K562 (cell line): ENCODE measurements around the gene NXNL2. TPM values are rescaled to one million over a fixed set of nuclear protein-coding genes. Genes with fewer than 3 reads are reported as not detected.

Experiments
- ATAC-seq: fragments of 200-7000 bp; cut with Tn5 transposase; 3 replicates; pipeline ENCODE4 v1.9.1; 2020; ENCODE audit warnings: moderate library complexity
- BruUV-seq: library from RNA; stranded (reverse); fragments of 400-500 nt; replicated peaks from 2 replicates; lab custom pipeline; 2021; lab: Mats Ljungman, UMichigan
- CTCF ChIA-PET: fragments of 300-600 bp; formaldehyde crosslinking; extraction: SDS; loops from one replicate; lab custom pipeline; 2021; ENCODE audit warnings: low intra/inter-chr PET ratio; lab: Yijun Ruan, JAX
- POLR2A ChIA-PET: fragments of 300-600, 350-650 bp; sonication (Branson Sonifier 250); formaldehyde crosslinking; extraction: SDS; loops from one replicate; lab custom pipeline; 2021; ENCODE audit warnings: antibody characterized with exemption, inconsistent platforms; lab: Yijun Ruan, JAX
- DNase-seq, 4 experiments: peaks; one replicate each; pipeline versions ENCODE4 v3.0.0 to v3.0.0-alpha.2; 2011 to 2018; ENCODE audit warnings: low spot score in 3 of 4, mixed read lengths in 3 of 4; ENCODE audit errors: extremely low read depth in 1 of 4
- FAIRE-seq: peaks from 2 replicates; lab custom pipeline; 2011; peaks lifted over from hg19 to GRCh38; lab: Jason Lieb, UNC
- H2AFZ ChIP-seq: 2 replicates; pipeline ENCODE4 v1.6.0; 2011; ENCODE audit warnings: low read depth, low read length, control low read depth, inconsistent platforms
- H3K27ac ChIP-seq: fragments of 200-600 bp; 3 replicates; pipeline ENCODE4 v1.8.0; 2011; ENCODE audit warnings: low read depth, mild to moderate bottlenecking, control low read depth, inconsistent platforms, low read length, moderate library complexity, mixed read lengths; ENCODE audit errors: extremely low read depth
- H3K27me3 ChIP-seq, 2 experiments: fragments of 300-600 bp in 1 of 2; 2 replicates in 1 of 2; 3 replicates in 1 of 2; pipeline versions ENCODE4 v1.6.0 to v1.8.0; 2011; ENCODE audit warnings: inconsistent platforms in 2 of 2, low read length in 2 of 2, mild to moderate bottlenecking in 1 of 2, mixed read lengths in 1 of 2, moderate library complexity in 1 of 2; ENCODE audit not compliant: control insufficient read depth in 2 of 2, insufficient read depth in 2 of 2
- H3K36me3 ChIP-seq: fragments of 300-600 bp; 3 replicates; pipeline ENCODE4 v1.8.0; 2011; ENCODE audit warnings: mild to moderate bottlenecking, low read length, inconsistent platforms; ENCODE audit not compliant: control insufficient read depth, insufficient read depth
- H3K4me1 ChIP-seq, 2 experiments: fragments of 200-600 bp in 1 of 2; replicated peaks in 1 of 2; 2 replicates in 1 of 2; 3 replicates in 1 of 2; pipeline versions ENCODE4 v1.5.1 to v1.8.0; 2011; ENCODE audit warnings: inconsistent platforms in 2 of 2, low read length in 2 of 2, mild to moderate bottlenecking in 1 of 2, mixed read lengths in 1 of 2, moderate library complexity in 1 of 2; ENCODE audit not compliant: control insufficient read depth in 2 of 2, insufficient read depth in 2 of 2
- H3K4me2 ChIP-seq: 2 replicates; pipeline ENCODE4 v1.6.1; 2011; ENCODE audit warnings: low read length, control low read depth, inconsistent platforms, mixed read lengths; ENCODE audit not compliant: insufficient read depth
- H3K4me3 ChIP-seq: fragments of 200-600 bp; sonication (generic), shearing (Covaris generic); 2 replicates; pipeline ENCODE4 v1.5.1; 2016; ENCODE audit warnings: control low read depth, inconsistent platforms
- H3K79me2 ChIP-seq: fragments of 200-600 bp; 3 replicates; pipeline ENCODE4 v1.8.0; 2011; ENCODE audit warnings: low read length, inconsistent platforms; ENCODE audit not compliant: control insufficient read depth, insufficient read depth
- H3K9ac ChIP-seq, 2 experiments: 2 replicates each; pipeline versions ENCODE4 v1.6.0 to v1.6.1; 2011; ENCODE audit warnings: low read depth in 2 of 2, low read length in 2 of 2, control low read depth in 1 of 2, inconsistent platforms in 1 of 2, mild to moderate bottlenecking in 1 of 2, mixed read lengths in 1 of 2; ENCODE audit not compliant: insufficient read depth in 1 of 2
- H3K9me1 ChIP-seq: one replicate; pipeline ENCODE4 v1.6.0; 2011; ENCODE audit warnings: inconsistent platforms, mild to moderate bottlenecking, low read length, moderate library complexity; ENCODE audit not compliant: control insufficient read depth, insufficient read depth
- H3K9me3 ChIP-seq: replicated peaks from 2 replicates; pipeline ENCODE4 v1.5.1; 2011; ENCODE audit warnings: low read depth, low read length, inconsistent platforms; ENCODE audit not compliant: control insufficient read depth, insufficient read depth
- H4K20me1 ChIP-seq: replicated peaks from 2 replicates; pipeline ENCODE4 v1.6.1; 2011; ENCODE audit warnings: low read length, inconsistent platforms, mixed read lengths; ENCODE audit not compliant: control insufficient read depth, insufficient read depth
- ARNT ChIP-seq, 2 experiments: fragments of 450-650 bp; IDR thresholded peaks; 2 replicates each; pipeline ENCODE4 v1.6.1; 2016; ENCODE audit warnings: mild to moderate bottlenecking in 1 of 2
- BRCA1 ChIP-seq, 2 experiments: fragments of 450-650 bp in 1 of 2; sonication (generic) in 1 of 2; formaldehyde crosslinking in 1 of 2; IDR thresholded peaks; 2 replicates each; pipeline versions ENCODE4 v1.5.0 to v1.6.1; 2017 to 2020; ENCODE audit warnings: mild to moderate bottlenecking in 1 of 2, missing genetic modification reagents in 1 of 2
- RFX7 ChIP-seq: fragments of 250-450 bp; sonication (Bioruptor Pico); IDR thresholded peaks from 2 replicates; pipeline ENCODE4 v1.5.1; 2021; ENCODE audit warnings: mild to moderate bottlenecking
- SPI1 ChIP-seq: IDR thresholded peaks from 2 replicates; pipeline ENCODE4 v1.6.1; 2011; ENCODE audit warnings: low read depth, low read length, control low read depth, borderline replicate concordance
- TBL1XR1 ChIP-seq, 2 experiments: IDR thresholded peaks; 2 replicates each; pipeline ENCODE4 v1.6.1; 2012; ENCODE audit warnings: improper control_type of control experiment in 2 of 2, low read length in 2 of 2, mild to moderate bottlenecking in 1 of 2
- TCF15 ChIP-seq: fragments of 250-450 bp; sonication (Bioruptor Pico); IDR thresholded peaks from 2 replicates; pipeline ENCODE4 v1.8.0; 2022; ENCODE audit warnings: moderate library complexity, mild to moderate bottlenecking, inconsistent platforms
- XRCC5 ChIP-seq: fragments of 200-400 bp; formaldehyde crosslinking; IDR thresholded peaks from 2 replicates; pipeline ENCODE4 v1.6.1; 2017; ENCODE audit warnings: low read depth, mild to moderate bottlenecking, low read length
- WGBS: fragments of 100-300 bp; shearing (Covaris generic); methylation state at CpG from one replicate; pipeline ENCODE4 v1.1.6; 2016; ENCODE audit warnings: low coverage, mixed read lengths; ENCODE audit not compliant: insufficient coverage; ENCODE audit errors: missing lambda C conversion rate; 5-methylcytosine and 5-hydroxymethylcytosine counted together
- in situ Hi-C: fragments of 300-500 bp; cut with MboI; formaldehyde crosslinking; loops from 4 replicates; pipeline ENCODE4 v1.15.0; 2018; ENCODE audit warnings: inconsistent platforms, mixed read lengths
- intact Hi-C: fragments of 100-400 bp; cut with micrococcal nuclease; formaldehyde crosslinking; loops from 2 replicates; pipeline ENCODE4 v1.14.2; 2022
- polyA plus RNA-seq, 8 experiments: library from polyadenylated mRNA; depleted of rRNA in 4 of 8; stranded (reverse) in 5 of 8; unstranded in 3 of 8; fragments of >200 nt; fragmentation: Nextera tagmentation in 2 of 8; fragmentation: Illumina TruSeq in 1 of 8; extraction: Ambion mirVana in 2 of 8; extraction: Trizol in 1 of 8; gene quantifications; 2 replicates each; pipeline versions ENCODE4 v1.2.1 to v1.2.3, GENCODE V29; 2011 to 2014; ENCODE audit warnings: inconsistent platforms in 1 of 8, missing spikeins in 1 of 8
- total RNA-seq, 7 experiments: library from RNA; depleted of rRNA in 6 of 7; stranded (reverse); fragments of >200 nt in 6 of 7; fragmentation: Illumina TruSeq in 2 of 7; extraction: Trizol in 2 of 7; gene quantifications; 2 replicates each; pipeline versions ENCODE4 v1.2.1 to v1.2.3, GENCODE V29; 2011 to 2021; ENCODE audit warnings: low replicate concordance in 1 of 7

The NXNL2 gene
- total and polyA plus RNA-seq, 9 of the 15 experiments (the other 6 are each of a cell fraction or from before 2014, with no cell fraction given): 0.15 to 0.19 TPM; not detected in 7

GRCh38 chr9:88538311-88539085, 3.5 kb downstream of the NXNL2 start:
- Histone ChIP-seq H3K27ac (no peak overlapping the region), H4K20me1 (no peaks in the 10 kb centered on the region), H3K4me3 (no peak overlapping the region), H2AFZ (no peak overlapping the region), H3K4me2 (no peak overlapping the region), H3K9ac (no peak overlapping the region), H3K36me3 (no peaks in the 10 kb centered on the region), H3K27me3 (peaks cover 0 to 12% of the 10 kb centered on the region in 2 experiments; a peak in 2 of 5 replicates)
- in situ Hi-C loops: no loop called here
- FAIRE-seq: no peak
- BruUV-seq: no TSS peak
- TF ChIP-seq TCF15 (no peak), XRCC5 (no peak), RFX7 (CRISPR knock-in tag) (no peak), SPI1 (no peak), TBL1XR1 (IDR thresholded peaks at IDR 0.05; ENCODE audit: low read length in 2 of 2) (no peak), ARNT (IDR thresholded peaks at IDR 0.05) (no peak), BRCA1 (IDR thresholded peaks at IDR 0.05) (no peak), BRCA1 (CRISPR knock-in tag; IDR thresholded peaks at IDR 0.05) (no peak)
- TF ChIP-seq, all 486 proteins: peak for 0
- Histone ChIP-seq H3K9me1 (no peaks in the 10 kb centered on the region), H3K9me3 (no peaks in the 10 kb centered on the region), H3K79me2 (no peaks in the 10 kb centered on the region), H3K4me1 (peaks cover 0 to 16% of the 10 kb centered on the region in 2 experiments; a peak in 2 of 5 replicates)
- WGBS: 0% methylated on average over 9 of the region's 10 CpGs
- DNase-seq (no peak), ATAC-seq (no peak)
- intact Hi-C loops: no loop called here
- ChIA-PET CTCF (interaction anchor here (0.6 kb wide), 1 partner anchor 585 kb away, joined by 5 read pairs; no protein-coding TSS in a partner anchor), POLR2A (no interaction called here)
